HEK293T (cell line): Measurements from ENCODE around the gene CLEC2A.

Source experiments
- ARNT ChIP-seq: fragments of 450-650 bp; IDR thresholded peaks from 2 replicates; pipeline ENCODE4 v1.6.1; 2017; ENCODE audit warnings: mild to moderate bottlenecking
- BHLHE40 ChIP-seq: fragments of 450-650 bp; IDR thresholded peaks from 2 replicates; pipeline ENCODE4 v1.6.1; 2016; ENCODE audit warnings: mild to moderate bottlenecking, moderate library complexity, borderline replicate concordance
- CTBP1 ChIP-seq: fragments of 450-650 bp; IDR thresholded peaks from 2 replicates; pipeline ENCODE4 v1.6.1; 2016; ENCODE audit warnings: borderline replicate concordance
- ELF4 ChIP-seq: fragments of 450-650 bp; IDR thresholded peaks from 2 replicates; pipeline ENCODE4 v1.6.1; 2017; ENCODE audit warnings: antibody characterized with exemption
- FOXA1 ChIP-seq: fragments of 450-650 bp; IDR thresholded peaks from 2 replicates; pipeline ENCODE4 v1.6.1; 2016; ENCODE audit warnings: mild to moderate bottlenecking
- FOXK2 ChIP-seq: fragments of 450-650 bp; IDR thresholded peaks from 2 replicates; pipeline ENCODE4 v1.6.1; 2016; ENCODE audit warnings: mild to moderate bottlenecking
- FOXM1 ChIP-seq: fragments of 450-650 bp; IDR thresholded peaks from 2 replicates; pipeline ENCODE4 v1.6.1; 2017; ENCODE audit warnings: mild to moderate bottlenecking, borderline replicate concordance
- HDGF ChIP-seq: fragments of 450-650 bp; IDR thresholded peaks from 2 replicates; pipeline ENCODE4 v1.6.1; 2017; ENCODE audit warnings: antibody characterized with exemption, borderline replicate concordance
- L3MBTL2 ChIP-seq: fragments of 450-650 bp; conservative IDR thresholded peaks from 2 replicates; pipeline ENCODE4 v1.6.1; 2016; ENCODE audit warnings: mild to moderate bottlenecking
- LEF1 ChIP-seq: fragments of 450-650 bp; IDR thresholded peaks from 2 replicates; pipeline ENCODE4 v1.6.1; 2017; ENCODE audit warnings: mild to moderate bottlenecking, borderline replicate concordance
- NFRKB ChIP-seq: fragments of 450-650 bp; IDR thresholded peaks from 2 replicates; pipeline ENCODE4 v1.6.1; 2016; ENCODE audit warnings: mild to moderate bottlenecking, moderate library complexity
- SP1 ChIP-seq: fragments of 450-650 bp; IDR thresholded peaks from 2 replicates; pipeline ENCODE4 v1.6.1; 2017
- SUZ12 ChIP-seq: fragments of 450-650 bp; IDR thresholded peaks from 2 replicates; pipeline ENCODE4 v1.6.1; 2016; ENCODE audit warnings: mild to moderate bottlenecking
- TARDBP ChIP-seq: fragments of 450-650 bp; IDR thresholded peaks from 2 replicates; pipeline ENCODE4 v1.6.1; 2016

GRCh38 chr12:9869307-9870161, 62.6 kb downstream of the CLEC2A start, which contains the start of gene CLEC2B:
- TF ChIP-seq SUZ12 (no peak), FOXM1 (no peak), ELF4 (no peak), HDGF (no peak), FOXA1 (no peak), TARDBP (no peak), L3MBTL2 (no peak), SP1 (no peak), BHLHE40 (no peak), FOXK2 (no peak), LEF1 (no peak), NFRKB (no peak), CTBP1 (no peak), ARNT (no peak)
